GM23338 (cell line): ENCODE data around the gene DHX30. TPM values are rescaled to one million over a fixed set of nuclear protein-coding genes. Genes with fewer than 3 reads are reported as not detected.

Source experiments
- ATAC-seq: fragments of 200-7000 bp; cut with Tn5 transposase; 3 replicates; pipeline ENCODE4 v1.9.1; 2020
- DNase-seq: peaks from one replicate; pipeline ENCODE4 v3.0.0-alpha.2; 2015; ENCODE audit warnings: low spot score
- H2AFZ ChIP-seq: fragments of 200-600 bp; sonication (generic); 2 replicates; pipeline ENCODE4 v1.8.0; 2016; ENCODE audit warnings: antibody characterized with exemption, mild to moderate bottlenecking, moderate library complexity
- H3F3A ChIP-seq: fragments of 200-600 bp; sonication (generic); replicated peaks from 2 replicates; pipeline ENCODE4 v1.8.0; 2017; ENCODE audit warnings: antibody characterized with exemption, mixed run types, low read depth
- H3K27ac ChIP-seq: fragments of 200-600 bp; sonication (generic); 2 replicates; pipeline ENCODE4 v1.6.1; 2016; ENCODE audit warnings: low read depth
- H3K27me3 ChIP-seq: fragments of 200-600 bp; sonication (generic); 2 replicates; pipeline ENCODE4 v1.8.0; 2016; ENCODE audit warnings: mild to moderate bottlenecking, mixed run types, moderate library complexity; ENCODE audit not compliant: insufficient read depth
- H3K36me3 ChIP-seq: fragments of 200-600 bp; sonication (generic); 2 replicates; pipeline ENCODE4 v1.8.0; 2016; ENCODE audit warnings: mild to moderate bottlenecking; ENCODE audit not compliant: insufficient read depth
- H3K4me1 ChIP-seq: fragments of 200-600 bp; sonication (generic); 2 replicates; pipeline ENCODE4 v1.8.0; 2016; ENCODE audit warnings: mild to moderate bottlenecking, moderate library complexity; ENCODE audit not compliant: insufficient read depth
- H3K4me2 ChIP-seq: fragments of 200-600 bp; sonication (generic); 2 replicates; pipeline ENCODE4 v1.7.1; 2017; ENCODE audit warnings: mixed run types
- H3K4me3 ChIP-seq: fragments of 200-600 bp; sonication (generic); 2 replicates; pipeline ENCODE4 v1.6.1; 2016; ENCODE audit warnings: mixed run types
- H3K79me2 ChIP-seq: fragments of 200-600 bp; sonication (generic); replicated peaks from 2 replicates; pipeline ENCODE4 v1.8.0; 2017; ENCODE audit warnings: mild to moderate bottlenecking; ENCODE audit not compliant: insufficient read depth
- H3K9me2 ChIP-seq: fragments of 200-600 bp; sonication (generic); 2 replicates; pipeline ENCODE4 v1.8.0; 2017; ENCODE audit not compliant: insufficient read depth
- H4K20me1 ChIP-seq: fragments of 200-600 bp; sonication (generic); replicated peaks from 2 replicates; pipeline ENCODE4 v1.8.0; 2017; ENCODE audit warnings: mild to moderate bottlenecking; ENCODE audit not compliant: insufficient read depth
- H3K27ac Mint-ChIP-seq: 2 replicates; pipeline ENCODE4 v1.8.0; 2020; ENCODE audit warnings: inconsistent platforms, mild to moderate bottlenecking, moderate library complexity, mixed read lengths
- H3K27me3 Mint-ChIP-seq: 3 replicates; pipeline ENCODE4 v1.8.0; 2022; ENCODE audit warnings: low read depth, mild to moderate bottlenecking, moderate library complexity, mixed read lengths, inconsistent platforms; ENCODE audit not compliant: insufficient read depth, poor library complexity
- H3K36me3 Mint-ChIP-seq: 3 replicates; pipeline ENCODE4 v1.8.0; 2021; ENCODE audit warnings: low read depth, mild to moderate bottlenecking, inconsistent platforms, moderate library complexity, mixed read lengths
- H3K4me1 Mint-ChIP-seq: 3 replicates; pipeline ENCODE4 v1.8.0; 2020; ENCODE audit warnings: mild to moderate bottlenecking, inconsistent platforms, mixed read lengths
- H3K4me3 Mint-ChIP-seq: 3 replicates; pipeline ENCODE4 v1.8.0; 2021; ENCODE audit warnings: moderate library complexity, mild to moderate bottlenecking, inconsistent platforms, mixed read lengths
- H3K9me3 Mint-ChIP-seq: 3 replicates; pipeline ENCODE4 v1.8.0; 2020; ENCODE audit warnings: moderate library complexity, mild to moderate bottlenecking, inconsistent platforms, mixed read lengths
- CTCF ChIP-seq, 2 experiments: fragments of 200-600 bp in 1 of 2; sonication (generic) in 1 of 2; conservative IDR thresholded peaks; 2 replicates each; pipeline versions ENCODE4 v1.5.1 to v1.6.1; 2016 to 2017; ENCODE audit warnings: antibody characterized with exemption in 2 of 2, low read depth in 2 of 2, mild to moderate bottlenecking in 2 of 2, moderate library complexity in 1 of 2
- EZH2 ChIP-seq: fragments of 200-600 bp; sonication (generic); IDR thresholded peaks from one replicate; pipeline ENCODE4 v1.8.0; 2017; ENCODE audit warnings: antibody characterized with exemption, mild to moderate bottlenecking, low read depth; ENCODE audit not compliant: unreplicated experiment
- EZH2phosphoT487 ChIP-seq: fragments of 200-600 bp; sonication (generic); IDR thresholded peaks from one replicate; pipeline ENCODE4 v1.8.1; 2018; ENCODE audit warnings: antibody characterized with exemption; ENCODE audit not compliant: unreplicated experiment
- JUNB ChIP-seq: IDR thresholded peaks from one replicate; pipeline ENCODE4 v1.6.1; 2016; ENCODE audit warnings: antibody characterized with exemption; ENCODE audit not compliant: unreplicated experiment
- POLR2AphosphoS5 ChIP-seq: IDR thresholded peaks from 2 replicates; pipeline ENCODE4 v1.6.1; 2016; ENCODE audit warnings: antibody characterized with exemption, low read depth
- REST ChIP-seq: IDR thresholded peaks from one replicate; pipeline ENCODE4 v1.6.1; 2018; ENCODE audit warnings: antibody characterized with exemption; ENCODE audit not compliant: unreplicated experiment
- STAT1 ChIP-seq: IDR thresholded peaks from one replicate; pipeline ENCODE4 v1.6.1; 2016; ENCODE audit warnings: antibody characterized with exemption; ENCODE audit not compliant: unreplicated experiment
- ZNF114 ChIP-seq: fragments of 250-450 bp; sonication (Bioruptor Pico); IDR thresholded peaks from 2 replicates; pipeline ENCODE4 v1.5.0; 2020; ENCODE audit warnings: mild to moderate bottlenecking, moderate library complexity
- ZNF462 ChIP-seq: fragments of 250-450 bp; sonication (Bioruptor Pico); IDR thresholded peaks from 2 replicates; pipeline ENCODE4 v1.5.0; 2020; ENCODE audit warnings: mild to moderate bottlenecking, moderate library complexity
- polyA plus RNA-seq: library from polyadenylated mRNA; unstranded; fragments of >200 nt; fragmentation: Nextera tagmentation; extraction: Ambion mirVana; gene quantifications from 2 replicates; pipeline ENCODE4 v1.2.1, GENCODE V29; 2016
- total RNA-seq: library from RNA; depleted of rRNA; stranded (reverse); fragments of >200 nt; shearing (Covaris generic); gene quantifications from 2 replicates; pipeline ENCODE4 v1.2.3, GENCODE V29; 2014

DHX30 gene
- total and polyA plus RNA-seq, 2 experiments from 2014 or later: 47.5 to 125 TPM

DNA sequence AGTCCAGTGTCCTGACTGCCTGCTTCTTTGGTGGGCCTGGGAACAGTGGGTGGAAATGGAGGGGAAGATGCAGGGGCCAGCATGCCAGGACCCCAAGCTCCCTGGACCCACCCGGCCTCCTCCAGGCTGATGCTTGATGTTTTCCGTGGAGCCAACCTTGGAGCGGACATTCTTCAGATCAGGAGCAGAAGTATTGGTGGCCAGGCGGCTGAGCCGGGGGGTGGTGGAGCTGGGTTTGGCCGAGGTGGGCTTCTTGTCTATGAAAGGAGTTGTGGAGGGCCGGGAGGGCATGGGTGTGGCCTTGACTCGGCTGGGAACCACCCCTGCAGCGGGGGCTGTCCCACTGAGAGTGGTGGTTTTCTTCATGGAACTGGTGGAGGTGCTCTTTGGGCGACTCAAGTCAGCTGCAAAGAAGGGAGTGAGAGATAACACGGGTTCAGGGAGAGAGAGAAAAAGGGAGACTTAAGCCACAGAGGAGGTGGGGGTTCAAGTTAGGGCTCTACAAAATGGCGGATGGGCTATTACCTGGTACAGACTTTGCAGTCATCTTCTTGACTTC, 67.8 kb downstream of the DHX30 start:
- Histone ChIP-seq H3K9me2 (no peaks in the 10 kb centered on the region), H3K27ac (no peak overlapping the region), H3K27me3 (no peaks in the 10 kb centered on the region), H3K4me1 (no peaks in the 10 kb centered on the region), H3K36me3 (peaks cover 25% of the 10 kb centered on the region), H2AFZ (no peak overlapping the region), H3F3A (0 out of 2 replicates have a peak, but pooled peaks cover 7% of the 10 kb centered on the region), H3K79me2 (no peaks in the 10 kb centered on the region), H3K4me2 (no peak overlapping the region), H3K4me3 (no peak overlapping the region), H4K20me1 (peaks cover 3% of the 10 kb centered on the region; the same call in 1 of the 2 replicates)
- H3K4me3 Mint-ChIP-seq: no peak overlapping the region
- H3K4me1 Mint-ChIP-seq: peaks cover 9% of the 10 kb centered on the region
- no peak for DNase-seq
- peaks cover 62% of the 10 kb centered on the region for H3K36me3 Mint-ChIP-seq
- peaks cover 6% of the 10 kb centered on the region for H3K27me3 Mint-ChIP-seq
- H3K9me3 Mint-ChIP-seq: no peaks in the 10 kb centered on the region
- no peak for TF ChIP-seq REST
- no peak for TF ChIP-seq ZNF462 (CRISPR knock-in tag)
- TF ChIP-seq POLR2AphosphoS5: no peak
- no peak for TF ChIP-seq EZH2phosphoT487
- TF ChIP-seq CTCF (conservative IDR thresholded peaks at IDR 0.05; ENCODE audit: low read depth in 2 of 2): no peak
- no peak for TF ChIP-seq ZNF114 (CRISPR knock-in tag)
- TF ChIP-seq STAT1: no peak
- TF ChIP-seq EZH2: no peak
- no peak for TF ChIP-seq JUNB
- no peak for ATAC-seq
- H3K27ac Mint-ChIP-seq: no peak overlapping the region
